ENCODE data around the gene ABCF2.
A peak's percentile ranks its signal among the peaks of the same experiment; 100 is the strongest.

The ABCF2 gene

GRCh38 chr7:151210087-151210854 is 16.7 kb downstream of the ABCF2 start, which contains the start of gene H2BK1:
TSS of gene H2BK1 (minus strand) at chr7:151210488. CDS start at chr7:151210318, 170 bp downstream.
- 87% methylated on average over 12 of the region's 17 CpGs for WGBS
- H3K23ac ChIP-seq (ENCODE audit: low read length in 2 of 2) = no peak within 1 kb of the TSS
- H3K27ac ChIP-seq (ENCODE audit: low read length, poor library complexity, severe bottlenecking) = no peak within 1 kb of the TSS
- no peak within 1 kb of the TSS for H3K14ac ChIP-seq (ENCODE audit: low read length in 2 of 2)
- H3K36me3 ChIP-seq (ENCODE audit: control insufficient read depth in 1 of 2, insufficient read depth in 2 of 2, low read depth in 1 of 2, low read length in 2 of 2) = peaks cover 28 to 34% of the 10 kb centered on the region in 2 experiments
- H3K79me1 ChIP-seq (replicated peaks; ENCODE audit: low read length, poor library complexity, severe bottlenecking) = peaks cover 2% of the 10 kb centered on the region
- no peak within 1 kb of the TSS for H3K4me3 ChIP-seq (ENCODE audit: insufficient read depth in 1 of 2, low read depth in 1 of 2, low read length in 2 of 2)
- no peak within 1 kb of the TSS for H3K4me2 ChIP-seq (ENCODE audit: low read length, poor library complexity, severe bottlenecking)
- no peak within 1 kb of the TSS for H2BK5ac ChIP-seq (ENCODE audit: low read depth, low read length, poor library complexity, severe bottlenecking)
- no peak within 1 kb of the TSS for H4K8ac ChIP-seq (ENCODE audit: low read length)
- no peak for DNase-seq
- no peak within 1 kb of the TSS for H3K9ac ChIP-seq (ENCODE audit: low read length)
- no peak within 1 kb of the TSS for H2BK15ac ChIP-seq (ENCODE audit: low read depth, poor library complexity, severe bottlenecking)
- no peaks in the 10 kb centered on the region for H3K9me3 ChIP-seq (ENCODE audit: control insufficient read depth, low read length)
- no peak within 1 kb of the TSS for H4K91ac ChIP-seq (ENCODE audit: low read length)
- no peak within 1 kb of the TSS for H2BK120ac ChIP-seq (ENCODE audit: low read depth, low read length)
- no peak within 1 kb of the TSS for H3K18ac ChIP-seq (ENCODE audit: low read depth in 1 of 2, low read length in 2 of 2)
- peaks cover 15 to 34% of the 10 kb centered on the region in 2 experiments for H3K27me3 ChIP-seq (ENCODE audit: control insufficient read depth in 1 of 2, insufficient read depth in 1 of 2, low read length in 2 of 2)
- no peak within 1 kb of the TSS for H3K4ac ChIP-seq (ENCODE audit: low read depth in 1 of 2, low read length in 2 of 2)
- no peak within 1 kb of the TSS for H2AFZ ChIP-seq (ENCODE audit: low read depth, low read length)
- H3K4me1 ChIP-seq (ENCODE audit: control insufficient read depth, insufficient read depth, low read depth, low read length) = no peaks in the 10 kb centered on the region
- no peak within 1 kb of the TSS for H2BK12ac ChIP-seq (ENCODE audit: low read length in 2 of 2)
- no peak within 1 kb of the TSS for H2AK5ac ChIP-seq (ENCODE audit: low read length, severe bottlenecking)

DNA sequence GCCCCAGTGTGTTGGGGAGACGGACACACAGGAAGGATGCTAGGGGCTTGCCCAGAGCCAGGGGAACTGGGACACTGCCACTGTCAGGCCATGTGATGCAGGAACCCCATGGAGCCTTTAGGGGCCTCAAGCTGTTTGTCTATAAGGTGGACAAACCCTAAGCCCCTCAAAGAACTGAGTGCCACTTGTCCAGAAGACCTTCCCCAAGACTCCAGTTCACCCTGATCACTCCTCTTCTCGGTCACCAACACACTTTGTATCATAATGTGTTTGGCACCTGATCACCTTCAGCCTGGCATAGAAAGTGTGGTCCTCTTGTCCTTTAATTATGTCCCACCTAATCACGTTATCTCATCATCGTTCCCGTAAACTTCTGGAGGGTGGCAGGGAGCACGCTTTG is 17.4 kb downstream of the ABCF2 start:
- no peak for DNase-seq
- Histone ChIP-seq H3K14ac (ENCODE audit: low read length in 2 of 2) (no peak overlapping the region), H2BK5ac (ENCODE audit: low read depth, low read length, poor library complexity, severe bottlenecking) (no peak overlapping the region), H3K9me3 (ENCODE audit: control insufficient read depth, low read length) (no peaks in the 10 kb centered on the region), H3K4me1 (ENCODE audit: control insufficient read depth, insufficient read depth, low read depth, low read length) (no peaks in the 10 kb centered on the region), H2BK120ac (ENCODE audit: low read depth, low read length) (no peak overlapping the region), H3K36me3 (ENCODE audit: control insufficient read depth in 1 of 2, insufficient read depth in 2 of 2, low read depth in 1 of 2, low read length in 2 of 2) (peaks cover 21 to 27% of the 10 kb centered on the region in 2 experiments), H2AK5ac (ENCODE audit: low read length, severe bottlenecking) (no peak overlapping the region), H3K18ac (ENCODE audit: low read depth in 1 of 2, low read length in 2 of 2) (no peak overlapping the region), H2BK12ac (ENCODE audit: low read length in 2 of 2) (no peak overlapping the region), H3K27me3 (ENCODE audit: control insufficient read depth in 1 of 2, insufficient read depth in 1 of 2, low read length in 2 of 2) (peaks cover 22 to 41% of the 10 kb centered on the region in 2 experiments), H3K4ac (ENCODE audit: low read depth in 1 of 2, low read length in 2 of 2) (no peak overlapping the region), H4K8ac (ENCODE audit: low read length) (no peak overlapping the region), H4K91ac (ENCODE audit: low read length) (no peak overlapping the region), H3K79me1 (replicated peaks; ENCODE audit: low read length, poor library complexity, severe bottlenecking) (peaks cover 2% of the 10 kb centered on the region), H3K27ac (ENCODE audit: low read length, poor library complexity, severe bottlenecking) (no peak overlapping the region), H3K23ac (ENCODE audit: low read length in 2 of 2) (no peak overlapping the region), H2BK15ac (ENCODE audit: low read depth, poor library complexity, severe bottlenecking) (no peak overlapping the region), H2AFZ (ENCODE audit: low read depth, low read length) (no peak overlapping the region), H3K4me3 (ENCODE audit: insufficient read depth in 1 of 2, low read depth in 1 of 2, low read length in 2 of 2) (no peak overlapping the region), H3K9ac (ENCODE audit: low read length) (no peak overlapping the region), H3K4me2 (ENCODE audit: low read length, poor library complexity, severe bottlenecking) (no peak overlapping the region)
- WGBS = 90% methylated on average over 6 of the region's 6 CpGs

DNA sequence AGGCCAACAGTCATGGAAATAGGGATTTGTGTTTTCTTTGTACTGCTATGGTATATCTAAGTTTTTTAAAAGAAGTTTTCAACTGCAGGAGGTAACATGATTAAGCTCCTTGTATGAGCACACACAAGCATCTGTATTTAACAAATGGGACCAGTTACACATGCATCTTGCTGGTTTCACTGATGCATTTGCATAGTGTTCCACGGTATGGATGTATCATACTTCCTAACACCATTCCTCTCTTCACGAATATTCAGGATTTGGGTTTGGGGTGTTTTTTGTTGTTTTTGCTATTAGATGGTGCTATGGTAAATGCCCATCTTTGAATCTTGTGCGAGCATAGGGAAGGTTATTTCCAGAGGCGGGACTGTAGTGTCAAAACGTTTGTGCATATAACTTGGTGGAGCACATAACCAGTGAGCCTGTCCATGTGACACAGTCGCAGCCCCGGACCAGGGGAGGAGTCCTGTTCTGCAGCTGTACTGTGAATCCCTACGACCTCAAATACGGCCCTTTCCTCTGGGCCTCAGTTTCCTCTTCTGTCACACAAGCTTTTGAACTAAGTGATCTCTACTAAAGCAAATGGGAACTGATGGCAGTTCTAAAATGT is 18.6 kb downstream of the ABCF2 start:
- H3K4me2 ChIP-seq (ENCODE audit: low read length, poor library complexity, severe bottlenecking) = no peak overlapping the region
- no peak overlapping the region for H2AK5ac ChIP-seq (ENCODE audit: low read length, severe bottlenecking)
- H3K9ac ChIP-seq (ENCODE audit: low read length) = no peak overlapping the region
- no peak overlapping the region for H2AFZ ChIP-seq (ENCODE audit: low read depth, low read length)
- no peak overlapping the region for H4K8ac ChIP-seq (ENCODE audit: low read length)
- H3K9me3 ChIP-seq (ENCODE audit: control insufficient read depth, low read length) = no peaks in the 10 kb centered on the region
- peak overlapping the region in 1 of 2 experiments; percentile 31 for H3K14ac ChIP-seq (ENCODE audit: low read length in 2 of 2)
- H3K4ac ChIP-seq (ENCODE audit: low read depth in 1 of 2, low read length in 2 of 2) = no peak overlapping the region
- WGBS = 91% methylated on average over 6 of the region's 9 CpGs
- H3K36me3 ChIP-seq (ENCODE audit: control insufficient read depth in 1 of 2, insufficient read depth in 2 of 2, low read depth in 1 of 2, low read length in 2 of 2) = peaks cover 11 to 16% of the 10 kb centered on the region in 2 experiments
- H2BK15ac ChIP-seq (ENCODE audit: low read depth, poor library complexity, severe bottlenecking) = no peak overlapping the region
- no peak overlapping the region for H3K23ac ChIP-seq (ENCODE audit: low read length in 2 of 2)
- H2BK5ac ChIP-seq (ENCODE audit: low read depth, low read length, poor library complexity, severe bottlenecking) = no peak overlapping the region
- H3K79me1 ChIP-seq (replicated peaks; ENCODE audit: low read length, poor library complexity, severe bottlenecking) = peaks cover 2% of the 10 kb centered on the region
- no peaks in the 10 kb centered on the region for H3K4me1 ChIP-seq (ENCODE audit: control insufficient read depth, insufficient read depth, low read depth, low read length)
- H3K27ac ChIP-seq (ENCODE audit: low read length, poor library complexity, severe bottlenecking) = no peak overlapping the region
- H3K18ac ChIP-seq (ENCODE audit: low read depth in 1 of 2, low read length in 2 of 2) = no peak overlapping the region
- no peak overlapping the region for H4K91ac ChIP-seq (ENCODE audit: low read length)
- no peak overlapping the region for H2BK12ac ChIP-seq (ENCODE audit: low read length in 2 of 2)
- H3K27me3 ChIP-seq (ENCODE audit: control insufficient read depth in 1 of 2, insufficient read depth in 1 of 2, low read length in 2 of 2) = peaks cover 33 to 53% of the 10 kb centered on the region in 2 experiments
- no peak for DNase-seq
- no peak overlapping the region for H3K4me3 ChIP-seq (ENCODE audit: insufficient read depth in 1 of 2, low read depth in 1 of 2, low read length in 2 of 2)
- H2BK120ac ChIP-seq (ENCODE audit: low read depth, low read length) = no peak overlapping the region

DNA sequence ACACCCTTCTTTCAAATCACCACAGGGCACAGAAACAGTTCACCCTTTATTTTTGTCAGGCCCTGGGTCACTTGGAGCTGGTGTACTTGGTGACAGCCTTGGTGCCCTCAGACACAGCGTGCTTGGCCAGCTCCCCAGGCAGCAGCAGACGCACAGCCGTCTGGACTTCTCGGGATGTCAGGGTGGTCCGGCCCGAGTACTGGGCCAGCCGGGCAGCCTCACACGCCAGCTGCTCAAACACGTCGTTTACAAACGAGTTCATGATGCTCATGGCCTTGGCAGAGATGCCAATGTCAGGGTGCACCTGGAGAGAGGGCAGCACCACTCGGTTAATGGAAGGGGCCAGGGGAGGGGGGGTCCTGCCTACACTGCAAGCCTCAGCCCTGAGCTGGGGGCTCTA is 19.2 kb downstream of the ABCF2 start:
- no peak overlapping the region for H2BK12ac ChIP-seq (ENCODE audit: low read length in 2 of 2)
- H3K23ac ChIP-seq (ENCODE audit: low read length in 2 of 2) = no peak overlapping the region
- H3K9ac ChIP-seq (ENCODE audit: low read length) = no peak overlapping the region
- no peak overlapping the region for H2BK15ac ChIP-seq (ENCODE audit: low read depth, poor library complexity, severe bottlenecking)
- no peaks in the 10 kb centered on the region for H3K4me1 ChIP-seq (ENCODE audit: control insufficient read depth, insufficient read depth, low read depth, low read length)
- H3K18ac ChIP-seq (ENCODE audit: low read depth in 1 of 2, low read length in 2 of 2) = no peak overlapping the region
- no peak overlapping the region for H2BK5ac ChIP-seq (ENCODE audit: low read depth, low read length, poor library complexity, severe bottlenecking)
- H2AK5ac ChIP-seq (ENCODE audit: low read length, severe bottlenecking) = no peak overlapping the region
- 93% methylated on average over 12 of the region's 12 CpGs for WGBS
- no peaks in the 10 kb centered on the region for H3K79me1 ChIP-seq (replicated peaks; ENCODE audit: low read length, poor library complexity, severe bottlenecking)
- H2BK120ac ChIP-seq (ENCODE audit: low read depth, low read length) = no peak overlapping the region
- H3K4me3 ChIP-seq (ENCODE audit: insufficient read depth in 1 of 2, low read depth in 1 of 2, low read length in 2 of 2) = no peak overlapping the region
- H3K4ac ChIP-seq (ENCODE audit: low read depth in 1 of 2, low read length in 2 of 2) = no peak overlapping the region
- no peak overlapping the region for H3K27ac ChIP-seq (ENCODE audit: low read length, poor library complexity, severe bottlenecking)
- no peak overlapping the region for H3K4me2 ChIP-seq (ENCODE audit: low read length, poor library complexity, severe bottlenecking)
- H4K91ac ChIP-seq (ENCODE audit: low read length) = no peak overlapping the region
- peaks cover 6 to 10% of the 10 kb centered on the region in 2 experiments for H3K36me3 ChIP-seq (ENCODE audit: control insufficient read depth in 1 of 2, insufficient read depth in 2 of 2, low read depth in 1 of 2, low read length in 2 of 2)
- H3K9me3 ChIP-seq (ENCODE audit: control insufficient read depth, low read length) = no peaks in the 10 kb centered on the region
- peaks cover 34 to 59% of the 10 kb centered on the region in 2 experiments for H3K27me3 ChIP-seq (ENCODE audit: control insufficient read depth in 1 of 2, insufficient read depth in 1 of 2, low read length in 2 of 2)
- no peak overlapping the region for H4K8ac ChIP-seq (ENCODE audit: low read length)
- H3K14ac ChIP-seq (ENCODE audit: low read length in 2 of 2) = peak overlapping the region in 1 of 2 experiments; percentile 64
- no peak overlapping the region for H2AFZ ChIP-seq (ENCODE audit: low read depth, low read length)
- no peak for DNase-seq
